Measurements from ENCODE around the gene MRPS30.

MRPS30 gene

DNA sequence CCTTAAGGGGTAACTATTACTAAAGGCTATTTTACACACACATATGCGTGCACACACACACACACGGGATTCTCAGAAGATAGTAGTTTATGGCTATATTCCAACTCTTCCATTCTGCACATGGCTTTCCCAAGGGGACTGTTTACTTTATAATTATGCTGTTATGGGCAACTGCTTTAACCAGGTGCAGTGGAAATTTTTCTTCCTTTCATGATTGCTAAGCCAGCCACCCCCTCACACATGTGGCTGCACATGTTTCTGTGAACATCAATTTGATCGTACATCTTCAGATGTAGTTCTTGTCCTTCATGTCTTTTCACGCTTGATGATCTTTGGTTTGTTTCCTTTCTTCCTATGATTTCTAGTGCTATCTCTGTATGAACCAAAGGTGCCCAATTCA lies 37.0 kb downstream of the MRPS30 start:
- Mint-ChIP-seq H3K36me3 (peaks cover 3% of the 10 kb centered on the region), H3K27me3 (no peaks in the 10 kb centered on the region), H3K27ac (no peak overlapping the region), H3K9me3 (no peaks in the 10 kb centered on the region), H3K4me1 (no peaks in the 10 kb centered on the region), H3K4me3 (no peak overlapping the region)

DNA sequence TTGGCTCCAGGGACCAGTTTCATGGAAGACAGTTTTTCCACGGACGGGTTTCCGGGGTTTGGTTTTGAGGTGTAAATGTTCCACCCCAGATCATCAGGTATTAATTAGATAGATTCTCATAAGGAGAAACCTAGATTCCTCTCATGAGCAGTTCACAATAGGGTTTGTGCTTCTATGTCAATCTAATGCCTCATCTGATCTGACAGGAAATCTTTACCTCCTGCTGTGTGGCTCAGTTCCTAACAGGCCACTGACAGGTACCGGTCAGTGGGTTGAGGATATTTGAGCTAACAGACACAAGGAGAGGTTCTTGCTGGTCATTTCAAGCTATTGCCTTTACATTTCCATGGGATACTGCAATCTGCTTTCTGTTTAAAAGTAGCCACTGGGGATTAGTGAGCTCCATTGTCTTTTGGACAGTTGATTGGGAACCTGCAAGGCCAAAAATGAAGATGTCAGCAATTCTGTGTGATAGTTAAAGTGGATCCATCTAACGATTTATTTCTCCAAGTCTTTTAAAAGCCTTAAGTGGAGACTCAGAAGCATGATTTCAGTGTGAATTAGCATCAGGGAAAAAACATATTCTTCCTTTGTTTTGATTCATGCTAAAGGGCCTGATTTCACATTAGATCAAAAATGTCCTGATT lies 38.6 kb downstream of the MRPS30 start:
- H3K4me3 Mint-ChIP-seq = no peak overlapping the region
- H3K4me1 Mint-ChIP-seq = no peaks in the 10 kb centered on the region
- H3K27me3 Mint-ChIP-seq = no peaks in the 10 kb centered on the region
- no peak overlapping the region for H3K27ac Mint-ChIP-seq
- H3K9me3 Mint-ChIP-seq = no peaks in the 10 kb centered on the region
- H3K36me3 Mint-ChIP-seq = peaks cover 2% of the 10 kb centered on the region

DNA sequence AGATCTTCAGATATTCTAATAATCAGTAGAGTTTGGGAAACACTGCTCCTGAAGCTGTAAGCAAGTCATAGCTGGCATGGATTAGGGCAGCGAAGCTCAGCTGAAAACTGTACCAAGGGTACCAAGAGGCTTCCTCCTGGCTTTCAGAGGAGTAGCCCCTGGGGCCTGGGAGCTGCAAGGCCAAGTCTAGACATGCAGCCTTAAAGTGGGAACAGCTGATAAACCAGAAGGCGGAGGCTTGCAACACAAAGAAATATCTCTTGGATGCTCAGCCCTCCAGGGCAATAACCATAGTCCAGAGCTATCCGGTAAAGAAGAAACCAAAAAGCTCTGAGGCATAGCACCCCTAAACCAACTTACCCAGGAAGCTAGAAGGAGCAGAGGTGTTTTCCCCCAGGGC lies 51.5 kb downstream of the MRPS30 start:
- H3K4me1 Mint-ChIP-seq = no peaks in the 10 kb centered on the region
- peak overlapping the region; percentile 12 for H3K27ac Mint-ChIP-seq
- H3K4me3 Mint-ChIP-seq = no peak overlapping the region
- H3K36me3 Mint-ChIP-seq = no peaks in the 10 kb centered on the region
- H3K9me3 Mint-ChIP-seq = no peaks in the 10 kb centered on the region
- peaks cover 3% of the 10 kb centered on the region for H3K27me3 Mint-ChIP-seq

DNA sequence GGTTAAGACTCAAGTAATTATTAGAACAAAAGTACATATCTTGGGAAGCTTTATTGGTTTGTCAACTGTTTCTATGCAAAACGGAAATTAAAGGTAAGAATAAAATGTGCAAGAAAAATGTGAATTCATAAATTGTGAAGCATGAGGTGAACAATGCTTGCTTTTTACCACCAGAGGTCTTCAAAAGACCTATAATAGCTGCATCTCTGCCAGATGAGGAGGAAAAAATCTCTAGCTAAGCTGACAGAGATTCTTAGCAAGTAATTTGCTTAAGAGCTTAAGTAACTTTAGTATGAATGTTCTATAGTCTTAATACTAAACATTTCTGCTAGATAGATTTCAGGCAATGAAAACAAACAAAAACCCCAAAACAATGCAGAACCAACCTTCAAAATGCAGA lies 54.1 kb downstream of the MRPS30 start:
- no peaks in the 10 kb centered on the region for H3K36me3 Mint-ChIP-seq
- H3K27me3 Mint-ChIP-seq = peaks cover 3% of the 10 kb centered on the region
- no peaks in the 10 kb centered on the region for H3K9me3 Mint-ChIP-seq
- H3K27ac Mint-ChIP-seq = no peak overlapping the region
- no peaks in the 10 kb centered on the region for H3K4me1 Mint-ChIP-seq
- H3K4me3 Mint-ChIP-seq = no peak overlapping the region
